HG02938 (cell line): Measurements from ENCODE around the gene HMGA1.

Source experiments
- ATAC-seq: cut with Tn5 transposase; IDR thresholded peaks from one replicate; pipeline ENCODE4 v1.9.1; 2021; ENCODE audit warnings: mild to moderate bottlenecking, moderate library complexity; ENCODE audit not compliant: unreplicated experiment

The HMGA1 gene

GRCh38 chr6:34236443-34237315 lies at the start of gene HMGA1:
TSS of gene HMGA1 (plus strand) at chr6:34236873. CDS start at chr6:34240781, 3,908 bp downstream.
- ATAC-seq, result peak; percentile 59

GRCh38 chr6:34189806-34190503 lies 46.7 kb upstream of the HMGA1 start:
- no peak for ATAC-seq

GRCh38 chr6:34190504-34191122 lies 46.1 kb upstream of the HMGA1 start:
- no peak for ATAC-seq

- no peak for ATAC-seq
Observed at GRCh38 chr6:34194772-34195171, 41.9 kb upstream of the HMGA1 start.

- ATAC-seq, result no peak
Observed at GRCh38 chr6:34195726-34196115, 41.0 kb upstream of the HMGA1 start.

GRCh38 chr6:34196116-34196832 lies 40.4 kb upstream of the HMGA1 start:
- ATAC-seq, result no peak

GRCh38 chr6:34196833-34197195 lies 39.9 kb upstream of the HMGA1 start:
- no peak for ATAC-seq

- no peak for ATAC-seq
Observed at GRCh38 chr6:34200340-34200971, 36.2 kb upstream of the HMGA1 start.

- no peak for ATAC-seq
Observed at GRCh38 chr6:34201455-34202107, 35.1 kb upstream of the HMGA1 start.

GRCh38 chr6:34202329-34203201 lies 34.1 kb upstream of the HMGA1 start:
- ATAC-seq, result no peak

- no peak for ATAC-seq
Observed at GRCh38 chr6:34204693-34205092, 32.0 kb upstream of the HMGA1 start.

GRCh38 chr6:34205466-34205865 lies 31.2 kb upstream of the HMGA1 start:
- ATAC-seq, result no peak

GRCh38 chr6:34205916-34206315 lies 30.8 kb upstream of the HMGA1 start:
- no peak for ATAC-seq

- ATAC-seq, result no peak
Observed at GRCh38 chr6:34206726-34207125, 29.9 kb upstream of the HMGA1 start.

- no peak for ATAC-seq
Observed at GRCh38 chr6:34207695-34208443, 28.8 kb upstream of the HMGA1 start.

GRCh38 chr6:34213772-34214171 lies 22.9 kb upstream of the HMGA1 start:
- ATAC-seq, result no peak

GRCh38 chr6:34218691-34219090 lies 18.0 kb upstream of the HMGA1 start:
- ATAC-seq, result no peak

GRCh38 chr6:34223381-34223955 lies 13.2 kb upstream of the HMGA1 start:
- no peak for ATAC-seq
